Lower leg skin (tissue), 3 donors: ENCODE data around the gene SHISAL1.

Experiments
- POLR2A ChIP-seq, 2 donors: fragments of 450-650 bp; IDR thresholded peaks; one replicate each; pipeline ENCODE4 v1.6.1; 2016 to 2017; ENCODE audit warnings: antibody characterized with exemption in 2 of 2, mild to moderate bottlenecking in 1 of 2, moderate library complexity in 1 of 2
- TF ChIP-seq, protein P1 (sequence below), 3 donors: fragments of 450-650 bp; IDR thresholded peaks; one replicate each; pipeline ENCODE4 v1.5.1; 2016; ENCODE audit warnings: antibody characterized with exemption in 3 of 3, mild to moderate bottlenecking in 3 of 3, moderate library complexity in 2 of 3

DNA sequence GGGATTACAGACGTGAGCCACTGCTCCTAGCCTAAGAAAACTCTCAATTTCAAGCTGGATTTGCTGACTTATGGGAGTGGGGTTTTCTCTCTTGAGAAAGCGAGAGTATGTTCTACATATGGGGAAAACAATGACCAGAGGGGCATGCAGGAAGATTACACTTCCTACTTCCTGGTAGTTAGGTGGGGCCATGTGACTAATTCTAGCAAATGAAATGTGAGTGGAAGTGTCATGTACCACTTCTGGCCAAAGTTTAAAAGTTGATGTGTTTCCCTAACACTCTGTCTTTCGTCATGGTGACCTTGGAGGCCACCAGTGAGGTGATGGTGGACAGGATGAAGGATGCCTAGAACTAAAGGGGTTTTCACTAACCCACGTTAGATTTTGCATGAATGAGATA, 81.5 kb downstream of the SHISAL1 start:
- TF ChIP-seq, protein P1, sequence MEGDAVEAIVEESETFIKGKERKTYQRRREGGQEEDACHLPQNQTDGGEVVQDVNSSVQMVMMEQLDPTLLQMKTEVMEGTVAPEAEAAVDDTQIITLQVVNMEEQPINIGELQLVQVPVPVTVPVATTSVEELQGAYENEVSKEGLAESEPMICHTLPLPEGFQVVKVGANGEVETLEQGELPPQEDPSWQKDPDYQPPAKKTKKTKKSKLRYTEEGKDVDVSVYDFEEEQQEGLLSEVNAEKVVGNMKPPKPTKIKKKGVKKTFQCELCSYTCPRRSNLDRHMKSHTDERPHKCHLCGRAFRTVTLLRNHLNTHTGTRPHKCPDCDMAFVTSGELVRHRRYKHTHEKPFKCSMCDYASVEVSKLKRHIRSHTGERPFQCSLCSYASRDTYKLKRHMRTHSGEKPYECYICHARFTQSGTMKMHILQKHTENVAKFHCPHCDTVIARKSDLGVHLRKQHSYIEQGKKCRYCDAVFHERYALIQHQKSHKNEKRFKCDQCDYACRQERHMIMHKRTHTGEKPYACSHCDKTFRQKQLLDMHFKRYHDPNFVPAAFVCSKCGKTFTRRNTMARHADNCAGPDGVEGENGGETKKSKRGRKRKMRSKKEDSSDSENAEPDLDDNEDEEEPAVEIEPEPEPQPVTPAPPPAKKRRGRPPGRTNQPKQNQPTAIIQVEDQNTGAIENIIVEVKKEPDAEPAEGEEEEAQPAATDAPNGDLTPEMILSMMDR (IDR thresholded peaks at IDR 0.05) = no peak
- TF ChIP-seq POLR2A (IDR thresholded peaks at IDR 0.05) = no peak
